ENCODE measurements around the gene NKAIN1.
"Not testable (repeated sequence)": the region's sequence is repeated elsewhere in the genome, so short reads cannot be mapped to it uniquely, and the experiment has no call there.

NKAIN1 gene

DNA sequence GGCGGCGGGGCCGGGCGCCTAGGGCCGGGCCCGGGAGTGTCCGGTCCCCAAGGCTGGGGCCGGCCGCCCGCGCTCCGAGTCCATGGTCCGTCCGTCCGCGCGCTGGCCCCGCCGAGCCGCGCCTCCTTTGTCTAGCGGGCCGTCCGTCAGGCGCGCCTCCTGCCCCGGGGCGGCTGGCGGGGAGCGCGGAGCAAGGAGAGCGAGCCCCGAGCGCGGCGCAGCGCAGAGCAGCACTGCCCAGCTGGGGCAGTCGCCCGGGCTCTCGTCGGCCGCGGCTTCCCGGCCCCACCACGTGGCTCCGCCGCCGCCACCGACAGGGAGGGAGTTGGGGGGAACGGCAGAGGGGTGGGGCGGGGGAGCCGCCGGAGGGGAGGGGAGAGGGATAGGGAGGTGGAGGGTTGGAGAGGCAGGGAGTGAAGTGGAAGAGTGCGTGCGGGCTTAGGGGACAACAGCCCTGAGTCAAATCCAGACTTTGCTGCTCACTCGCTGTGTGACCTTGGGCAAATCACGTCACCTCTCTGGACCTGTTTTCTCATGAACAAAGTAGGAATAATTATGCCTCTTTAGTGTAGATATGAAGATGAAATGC, at the start of gene NKAIN1:
Gene NKAIN1, minus strand, starts transcription at position 235 of the 589 bp plus-strand sequence. CDS start 340 bp downstream, outside the sequence.
- in situ Hi-C loops (cut with MboI; ENCODE audit: low sequenced_read_pairs) = no loop called here

GRCh38 chr1:31289021-31289420, 49.3 kb upstream of the NKAIN1 start:
- in situ Hi-C loops (cut with MboI; ENCODE audit: low sequenced_read_pairs) = no loop called here

DNA sequence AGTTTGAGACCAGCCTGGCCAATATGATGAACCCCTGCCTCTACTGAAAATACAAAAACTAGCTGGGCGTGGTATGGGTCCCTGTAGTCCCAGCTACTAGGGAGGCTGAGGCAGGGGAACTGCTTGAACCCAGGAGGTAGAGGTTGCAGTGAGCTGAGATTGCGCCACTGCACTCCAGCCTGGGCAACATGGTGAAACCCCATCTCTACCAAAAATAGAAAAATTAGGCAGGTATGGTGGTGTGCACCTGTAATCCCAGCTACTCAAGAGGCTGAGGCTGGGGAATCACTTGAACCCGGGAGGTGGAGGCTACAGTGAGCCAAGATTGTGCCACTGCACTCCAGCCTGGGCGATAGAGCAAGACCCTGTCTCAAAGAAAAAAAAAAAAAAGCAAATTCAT, 48.1 kb upstream of the NKAIN1 start:
- in situ Hi-C loops (cut with MboI; ENCODE audit: low sequenced_read_pairs) = not testable (repeated sequence)

- in situ Hi-C loops (cut with MboI; ENCODE audit: low sequenced_read_pairs) = not testable (repeated sequence)
These were observed 42.7 kb upstream of the NKAIN1 start for GRCh38 chr1:31282426-31282825.

GRCh38 chr1:31273619-31274018, 33.9 kb upstream of the NKAIN1 start:
- in situ Hi-C loops (cut with MboI; ENCODE audit: low sequenced_read_pairs) = no loop called here

GRCh38 chr1:31272369-31272768, 32.7 kb upstream of the NKAIN1 start:
- in situ Hi-C loops (cut with MboI; ENCODE audit: low sequenced_read_pairs) = no loop called here

DNA sequence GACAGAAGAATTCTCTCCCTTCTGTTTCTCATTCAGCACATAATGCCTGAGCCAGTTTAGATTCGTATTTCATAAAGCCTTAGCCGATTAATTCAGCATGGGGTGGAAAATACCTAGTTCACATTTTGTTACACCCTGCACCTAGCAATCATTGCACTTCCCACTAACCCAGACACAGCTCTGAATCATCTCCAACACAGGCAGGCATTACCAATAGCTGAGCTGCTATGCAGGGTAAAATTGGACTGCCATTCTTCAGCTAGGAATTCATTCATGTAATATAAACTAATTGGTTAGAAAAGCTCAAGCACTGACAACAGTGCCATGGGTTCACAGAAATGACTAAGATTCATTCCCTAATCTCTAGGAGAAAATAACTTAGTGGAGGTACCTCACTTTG, 26.9 kb upstream of the NKAIN1 start:
- in situ Hi-C loops (cut with MboI; ENCODE audit: low sequenced_read_pairs) = no loop called here

DNA sequence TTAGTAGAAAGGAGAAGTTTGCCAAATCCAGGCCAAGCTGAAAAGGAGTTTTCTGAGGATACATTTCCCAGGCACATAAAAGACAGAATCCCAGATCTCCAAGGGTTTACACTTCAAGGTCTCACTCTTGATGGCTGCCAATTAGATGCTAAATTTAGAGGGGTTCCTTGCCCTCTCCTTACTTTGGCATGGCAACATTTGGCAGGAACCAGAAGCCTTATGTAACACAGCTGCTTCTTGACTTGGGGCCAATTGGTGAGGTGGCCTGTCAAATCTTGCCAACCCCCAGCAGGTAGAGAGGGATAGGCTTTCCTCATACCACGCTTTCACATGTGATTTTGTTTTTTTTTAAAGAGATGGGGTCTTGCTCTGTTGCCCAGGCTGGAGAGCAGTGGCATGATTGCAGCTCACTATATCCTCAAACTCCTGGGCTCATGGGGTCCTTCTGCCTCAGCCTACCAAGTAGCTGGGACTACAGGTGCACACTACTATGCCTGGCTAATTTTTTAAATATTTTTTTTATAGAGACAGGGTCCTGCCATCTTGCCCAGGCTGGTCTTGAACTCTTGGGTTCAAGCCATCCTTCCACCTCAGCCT, 25.2 kb upstream of the NKAIN1 start:
- in situ Hi-C loops (cut with MboI; ENCODE audit: low sequenced_read_pairs) = no loop called here

- in situ Hi-C loops (cut with MboI; ENCODE audit: low sequenced_read_pairs) = no loop called here
These were observed 23.7 kb upstream of the NKAIN1 start for GRCh38 chr1:31263408-31263807.

GRCh38 chr1:31262393-31262792, 22.7 kb upstream of the NKAIN1 start:
- in situ Hi-C loops (cut with MboI; ENCODE audit: low sequenced_read_pairs) = not testable (repeated sequence)

- in situ Hi-C loops (cut with MboI; ENCODE audit: low sequenced_read_pairs) = no loop called here
These were observed 22.2 kb upstream of the NKAIN1 start for GRCh38 chr1:31261916-31262315.

- in situ Hi-C loops (cut with MboI; ENCODE audit: low sequenced_read_pairs) = no loop called here
These were observed 20.1 kb upstream of the NKAIN1 start for GRCh38 chr1:31259746-31260145.

DNA sequence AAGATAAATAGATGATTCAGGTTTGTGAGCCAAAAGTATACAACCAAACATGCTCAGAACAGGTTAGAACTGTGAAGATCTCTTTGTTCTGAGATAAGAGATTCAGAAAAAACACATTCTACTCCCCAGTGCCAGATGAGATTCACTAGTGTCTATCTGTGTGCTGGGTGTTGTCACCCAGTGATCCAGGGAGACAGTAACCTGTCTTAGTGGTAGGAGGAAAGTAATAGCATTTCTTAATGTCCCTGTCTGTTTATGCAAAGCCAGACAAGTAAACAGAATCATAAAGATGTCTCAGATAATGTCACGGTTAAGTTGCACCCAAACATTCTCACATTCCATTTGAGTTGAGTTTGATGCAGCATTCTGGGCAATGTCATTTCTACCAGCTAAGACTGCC, 18.9 kb upstream of the NKAIN1 start:
- in situ Hi-C loops (cut with MboI; ENCODE audit: low sequenced_read_pairs) = no loop called here

- in situ Hi-C loops (cut with MboI; ENCODE audit: low sequenced_read_pairs) = no loop called here
These were observed 17.5 kb upstream of the NKAIN1 start for GRCh38 chr1:31257213-31257612.

GRCh38 chr1:31249854-31250253, 10.2 kb upstream of the NKAIN1 start:
- in situ Hi-C loops (cut with MboI; ENCODE audit: low sequenced_read_pairs) = no loop called here

DNA sequence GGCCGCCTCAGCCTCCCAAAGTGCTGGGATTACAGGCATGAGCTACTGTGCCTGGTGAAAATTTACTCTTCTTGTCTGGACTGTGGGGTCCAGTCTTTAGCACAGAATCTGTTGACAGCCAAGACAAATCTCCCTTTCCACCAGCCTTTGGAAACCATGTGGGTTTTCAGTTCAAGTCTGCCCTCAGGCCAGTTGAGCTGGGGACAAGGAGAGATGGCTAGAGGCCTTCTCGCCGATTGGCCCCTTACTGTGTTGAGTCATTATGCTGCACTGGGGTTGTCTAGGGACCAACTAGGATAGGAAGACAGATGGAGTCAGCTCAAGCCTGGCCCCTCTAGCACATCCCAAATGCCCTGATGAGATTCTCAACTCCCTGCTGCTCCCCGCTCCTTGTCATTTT, 8.6 kb upstream of the NKAIN1 start:
- in situ Hi-C loops (cut with MboI; ENCODE audit: low sequenced_read_pairs) = no loop called here

DNA sequence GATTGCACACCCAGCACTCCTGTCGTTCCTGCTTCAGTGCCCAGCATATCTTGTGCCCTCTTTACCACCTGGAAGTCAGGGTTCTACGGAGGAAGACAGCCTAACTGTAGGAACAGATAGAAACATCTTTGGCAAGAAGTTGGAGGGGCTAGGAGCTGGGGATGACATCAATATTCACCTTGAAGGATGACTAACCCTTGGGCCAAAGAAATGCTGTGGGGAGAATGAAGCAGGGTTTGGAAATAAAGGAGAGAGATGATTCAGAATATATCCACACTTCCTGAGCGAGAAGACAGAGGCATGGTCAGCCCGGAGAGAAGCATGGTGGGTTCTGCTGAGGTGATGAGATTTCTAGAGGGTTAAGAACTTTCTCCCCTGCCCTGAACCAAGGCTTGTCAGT, 4.6 kb upstream of the NKAIN1 start:
- in situ Hi-C loops (cut with MboI; ENCODE audit: low sequenced_read_pairs) = no loop called here

- in situ Hi-C loops (cut with MboI; ENCODE audit: low sequenced_read_pairs) = no loop called here
These were observed 4.0 kb upstream of the NKAIN1 start for GRCh38 chr1:31243501-31244286.

DNA sequence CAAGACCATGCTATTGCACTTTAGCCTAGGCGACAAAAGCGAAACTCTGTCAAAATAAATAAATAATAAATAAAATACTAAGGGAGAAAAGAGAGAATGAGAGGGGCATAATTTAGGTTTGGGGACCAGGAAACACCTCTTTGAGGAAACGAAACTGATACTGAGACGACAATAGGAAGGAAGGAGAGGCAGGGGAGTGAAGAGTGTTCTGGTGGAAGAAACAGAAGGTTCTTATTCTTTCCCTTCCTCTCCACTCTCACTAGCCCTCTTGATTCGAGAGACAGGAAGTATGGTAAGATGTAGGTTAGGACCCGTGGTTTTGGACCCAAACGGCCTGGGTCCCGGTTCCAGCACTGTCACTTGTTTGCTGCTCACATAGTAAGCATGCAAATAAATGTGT, 1.6 kb upstream of the NKAIN1 start:
- in situ Hi-C loops (cut with MboI; ENCODE audit: low sequenced_read_pairs) = no loop called here

- in situ Hi-C loops (cut with MboI; ENCODE audit: low sequenced_read_pairs) = no loop called here
These were observed 587 bp downstream of the NKAIN1 start for GRCh38 chr1:31238986-31239613.

DNA sequence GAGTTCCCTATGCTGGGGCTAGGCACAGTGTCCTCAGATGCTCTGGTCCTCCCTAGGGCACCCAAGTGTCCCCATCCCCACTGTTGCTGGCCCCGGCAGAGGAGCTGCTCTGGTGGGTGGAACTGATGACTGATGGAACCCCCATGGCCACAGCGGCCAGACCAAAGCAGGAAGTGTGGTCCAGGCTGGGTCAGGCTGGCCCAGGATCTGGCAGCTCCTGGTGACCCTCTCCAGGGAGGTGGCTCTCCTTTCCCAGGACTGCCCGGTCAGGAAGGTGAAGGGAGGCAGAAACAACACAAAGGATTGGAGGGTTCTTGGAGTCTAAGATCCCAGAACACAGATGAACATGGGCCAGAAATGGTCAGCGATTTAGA, 1.1 kb downstream of the NKAIN1 start:
- in situ Hi-C loops (cut with MboI; ENCODE audit: low sequenced_read_pairs) = no loop called here

GRCh38 chr1:31234870-31235269, 4.8 kb downstream of the NKAIN1 start:
- in situ Hi-C loops (cut with MboI; ENCODE audit: low sequenced_read_pairs) = no loop called here
